HG03565 (cell line): ENCODE results near the gene CPN1.
A peak's percentile ranks its signal among the peaks of the same experiment; 100 is the strongest.
"Not testable (repeated sequence)": the region's sequence is repeated elsewhere in the genome, so short reads cannot be mapped to it uniquely, and the experiment has no call there.

ENCODE experiments used
- ATAC-seq: cut with Tn5 transposase; IDR thresholded peaks from one replicate; pipeline ENCODE4 v1.9.1; 2021; ENCODE audit warnings: mild to moderate bottlenecking, moderate library complexity; ENCODE audit not compliant: unreplicated experiment

CPN1 gene

DNA sequence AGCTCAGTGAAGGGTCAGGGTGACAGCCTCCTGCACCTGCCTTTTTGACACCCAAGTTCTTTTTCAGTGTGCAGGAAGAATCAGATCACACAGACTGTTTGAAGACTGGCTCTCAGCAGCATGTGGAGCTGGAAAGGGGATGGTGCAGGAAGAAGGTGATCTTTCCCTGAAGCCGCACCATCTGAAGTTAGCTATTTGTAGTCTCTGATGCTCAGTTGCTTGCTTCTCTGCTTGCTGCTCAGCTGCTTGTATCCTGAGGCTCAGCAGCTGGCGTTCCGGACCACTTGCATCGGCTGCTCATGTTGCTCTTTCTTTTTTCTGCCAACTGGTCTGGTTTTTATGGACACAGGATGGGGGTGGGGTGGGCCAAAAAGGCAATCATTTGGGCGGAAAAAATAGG, 56.1 kb downstream of the CPN1 start:
- ATAC-seq = no peak

DNA sequence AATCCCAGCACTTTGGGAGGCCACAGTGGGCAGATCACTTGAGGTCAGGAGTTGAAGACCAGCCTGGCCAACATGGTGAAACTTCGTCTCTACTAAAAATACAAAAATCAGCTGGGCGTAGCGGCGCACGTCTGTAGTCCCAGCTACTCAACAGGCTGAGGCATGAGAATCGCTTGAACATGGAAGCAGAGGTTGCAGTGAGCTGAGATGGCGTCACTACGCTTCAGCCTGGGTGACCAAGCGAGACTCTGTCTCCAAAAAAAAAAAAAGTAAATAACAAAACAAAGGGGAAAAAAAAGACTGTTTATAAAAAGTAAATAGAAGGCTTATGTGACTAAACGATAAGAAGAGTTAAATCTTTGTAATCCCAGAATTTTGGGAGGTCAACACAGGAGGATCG, 56.9 kb downstream of the CPN1 start:
- no peak for ATAC-seq

DNA sequence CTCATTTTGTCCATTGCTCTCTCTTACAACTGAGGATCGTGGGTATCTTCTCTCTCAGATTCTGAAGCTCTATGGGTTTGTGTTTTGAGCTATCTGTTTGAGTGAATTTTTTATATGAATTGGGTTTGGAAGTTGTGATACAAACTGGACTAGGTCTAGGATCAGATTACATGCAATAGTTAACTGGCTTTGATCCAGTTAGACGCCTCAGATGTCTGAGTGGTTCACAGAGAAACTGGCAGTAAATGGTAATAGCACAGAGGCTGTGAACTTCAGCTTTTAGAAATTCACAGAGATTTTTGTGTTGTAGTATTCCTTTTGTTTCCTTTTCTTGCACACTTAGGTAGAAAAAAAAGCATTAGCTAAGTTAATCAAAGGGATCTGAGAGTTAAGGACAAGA, 59.3 kb downstream of the CPN1 start:
- ATAC-seq = no peak

DNA sequence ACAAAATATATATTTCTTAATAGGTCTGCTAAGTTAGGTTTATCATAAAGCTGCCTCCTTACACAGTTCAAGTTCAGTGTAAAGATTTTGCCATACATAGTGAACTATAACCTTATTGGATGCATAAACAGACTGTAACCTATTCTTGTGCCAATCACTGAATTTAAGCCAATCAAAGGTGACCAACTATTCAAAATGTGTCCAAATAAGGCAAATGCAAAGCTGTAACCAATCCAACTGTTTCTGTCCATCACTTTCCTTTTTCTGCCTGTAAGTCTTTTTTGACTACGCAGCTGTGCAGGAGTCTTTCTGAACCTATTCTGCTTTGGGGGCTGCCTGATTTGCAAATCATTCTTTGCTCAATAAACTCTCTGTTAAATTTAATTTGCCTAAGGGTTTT, 60.3 kb downstream of the CPN1 start:
- no peak for ATAC-seq

DNA sequence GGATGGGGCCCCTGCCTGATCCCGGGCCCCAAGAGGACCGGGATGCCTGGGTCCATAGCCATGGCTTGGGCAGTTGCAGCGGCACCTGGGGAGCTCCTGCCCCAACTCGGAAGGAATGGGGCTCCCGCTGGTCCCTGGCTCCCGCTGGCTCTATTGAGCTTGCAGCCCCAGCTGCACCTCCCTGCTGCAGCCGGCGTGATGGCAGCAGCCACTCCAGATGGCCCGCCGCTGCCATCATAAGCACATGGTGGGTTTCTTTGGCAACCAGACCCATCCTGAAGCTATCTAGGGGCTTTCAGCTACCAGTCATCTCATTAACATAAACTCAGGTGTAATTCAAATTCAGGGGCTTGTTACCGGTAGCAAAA, 60.8 kb downstream of the CPN1 start:
- ATAC-seq = no peak

DNA sequence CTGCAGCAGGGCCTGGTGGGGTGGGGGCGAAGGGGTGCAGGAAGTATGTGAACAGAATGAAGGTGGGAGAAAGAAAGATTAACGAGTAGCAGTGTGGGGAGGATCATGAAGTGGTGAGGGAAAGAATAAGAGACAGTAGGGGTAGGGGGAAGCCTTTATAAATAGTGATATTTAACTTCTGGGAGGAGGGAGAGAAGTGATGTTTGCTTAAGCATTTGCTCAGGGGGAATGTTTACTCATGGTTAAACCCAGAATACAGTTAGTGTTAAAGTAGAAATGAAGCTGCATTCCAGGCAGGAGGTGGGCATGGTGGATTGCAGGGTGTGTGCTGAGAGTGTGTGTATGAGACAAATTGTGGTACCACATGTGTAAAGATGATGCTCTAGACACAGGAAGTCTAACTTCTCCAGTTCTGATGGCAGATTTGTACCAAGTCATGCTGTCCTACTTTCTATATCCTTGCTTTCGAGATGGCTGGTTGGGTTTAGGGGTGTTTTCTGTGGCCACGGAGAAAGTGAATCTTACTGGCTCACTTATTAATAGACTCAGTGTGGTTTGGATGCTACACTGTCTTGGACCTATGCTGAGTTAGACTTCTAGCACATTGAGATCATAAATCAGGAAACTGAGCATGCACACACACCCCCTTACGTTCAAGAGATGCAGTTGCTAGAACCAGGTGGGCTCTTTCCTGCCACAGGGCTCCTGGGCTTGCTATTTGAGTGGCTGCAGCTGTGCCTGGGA, 61.4 kb downstream of the CPN1 start:
- ATAC-seq = peak; percentile 65

DNA sequence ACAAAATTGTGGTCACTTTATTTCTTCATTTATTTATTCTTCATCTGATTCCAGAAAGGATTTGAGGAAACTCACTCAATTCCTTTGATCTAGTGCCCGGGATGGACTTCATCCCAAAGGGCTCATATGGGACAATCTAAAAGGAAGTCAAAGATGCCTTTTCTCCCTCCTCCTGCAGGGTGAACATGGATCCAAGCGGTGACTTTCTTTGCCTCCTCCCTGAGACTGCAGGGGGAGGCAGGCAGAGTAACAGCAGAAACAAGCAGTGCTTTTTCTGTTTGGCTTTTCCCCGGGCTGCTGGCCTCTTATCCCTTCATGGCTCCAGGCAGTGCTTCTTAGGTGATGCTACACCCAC, 61.9 kb downstream of the CPN1 start:
- ATAC-seq = no peak

DNA sequence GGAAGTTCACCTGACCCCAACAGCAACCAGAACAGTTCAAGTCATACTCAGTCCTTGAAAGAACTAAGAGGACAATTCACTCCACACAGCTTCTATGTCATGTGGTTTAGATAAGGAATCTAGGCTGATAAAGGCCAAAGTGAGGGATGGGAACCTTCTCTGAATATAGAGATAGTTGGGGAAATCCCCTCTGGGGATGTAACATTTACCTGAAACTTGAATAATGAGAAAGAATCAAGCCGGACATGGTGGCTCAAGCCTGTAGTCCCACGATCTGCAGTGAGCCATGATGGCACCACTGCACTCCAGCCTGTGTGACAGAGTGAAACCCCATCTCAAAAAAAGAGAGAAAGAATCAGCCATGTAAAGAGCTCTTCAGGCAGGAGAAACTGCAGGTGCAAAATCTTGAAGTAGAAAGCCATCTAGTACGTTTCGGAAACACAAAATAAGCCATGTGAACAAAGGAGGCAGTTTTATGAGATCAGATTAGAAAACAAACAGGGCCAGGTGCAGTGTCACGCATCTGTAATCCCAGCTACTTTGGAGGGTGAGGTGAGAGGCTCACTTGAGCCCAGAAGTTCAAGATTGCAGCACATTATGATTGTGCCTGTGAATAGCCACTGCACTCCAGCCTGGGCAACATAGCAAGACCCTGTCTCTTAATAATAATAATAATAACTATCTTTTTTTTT, 67.5 kb downstream of the CPN1 start:
- ATAC-seq = peak; percentile 57

DNA sequence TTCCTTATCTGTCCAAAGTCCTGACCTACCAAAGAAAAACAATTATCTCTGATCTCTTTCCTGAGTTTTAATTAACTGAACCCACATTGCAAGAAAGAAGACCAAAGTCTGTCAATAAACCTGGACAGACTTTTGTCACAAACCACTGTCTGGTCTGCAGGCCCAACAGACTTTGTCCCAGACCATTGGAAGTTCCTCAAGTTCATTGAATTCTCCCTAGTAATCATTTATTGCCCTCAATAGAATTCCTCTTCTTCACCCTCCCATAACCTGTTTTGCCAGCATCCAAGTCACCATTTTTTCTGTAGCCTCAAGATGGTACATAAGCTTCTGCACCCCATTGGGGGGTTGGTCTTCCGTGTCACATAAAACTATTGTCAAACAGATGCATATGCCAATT, 68.0 kb downstream of the CPN1 start:
- no peak for ATAC-seq

DNA sequence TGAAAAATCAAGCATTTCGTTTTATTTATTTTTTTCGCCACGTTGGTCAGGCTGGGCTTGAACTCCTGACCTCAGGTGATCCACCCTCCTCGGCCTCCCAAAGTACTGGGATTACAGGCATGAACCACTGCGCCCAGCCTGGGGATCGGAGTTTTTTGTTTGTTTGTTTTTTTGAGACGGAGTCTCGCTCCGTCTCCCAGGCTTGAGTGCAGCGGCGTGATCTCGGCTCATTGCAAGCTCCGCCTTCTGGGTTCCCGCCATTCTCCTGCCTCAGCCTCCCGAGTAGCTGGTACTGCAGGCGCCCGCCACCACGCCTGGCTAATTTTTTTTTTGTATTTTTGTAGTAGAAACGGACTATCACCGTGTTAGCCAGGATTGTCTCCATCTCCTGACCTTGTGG, 69.8 kb downstream of the CPN1 start:
- ATAC-seq = not testable (repeated sequence)

DNA sequence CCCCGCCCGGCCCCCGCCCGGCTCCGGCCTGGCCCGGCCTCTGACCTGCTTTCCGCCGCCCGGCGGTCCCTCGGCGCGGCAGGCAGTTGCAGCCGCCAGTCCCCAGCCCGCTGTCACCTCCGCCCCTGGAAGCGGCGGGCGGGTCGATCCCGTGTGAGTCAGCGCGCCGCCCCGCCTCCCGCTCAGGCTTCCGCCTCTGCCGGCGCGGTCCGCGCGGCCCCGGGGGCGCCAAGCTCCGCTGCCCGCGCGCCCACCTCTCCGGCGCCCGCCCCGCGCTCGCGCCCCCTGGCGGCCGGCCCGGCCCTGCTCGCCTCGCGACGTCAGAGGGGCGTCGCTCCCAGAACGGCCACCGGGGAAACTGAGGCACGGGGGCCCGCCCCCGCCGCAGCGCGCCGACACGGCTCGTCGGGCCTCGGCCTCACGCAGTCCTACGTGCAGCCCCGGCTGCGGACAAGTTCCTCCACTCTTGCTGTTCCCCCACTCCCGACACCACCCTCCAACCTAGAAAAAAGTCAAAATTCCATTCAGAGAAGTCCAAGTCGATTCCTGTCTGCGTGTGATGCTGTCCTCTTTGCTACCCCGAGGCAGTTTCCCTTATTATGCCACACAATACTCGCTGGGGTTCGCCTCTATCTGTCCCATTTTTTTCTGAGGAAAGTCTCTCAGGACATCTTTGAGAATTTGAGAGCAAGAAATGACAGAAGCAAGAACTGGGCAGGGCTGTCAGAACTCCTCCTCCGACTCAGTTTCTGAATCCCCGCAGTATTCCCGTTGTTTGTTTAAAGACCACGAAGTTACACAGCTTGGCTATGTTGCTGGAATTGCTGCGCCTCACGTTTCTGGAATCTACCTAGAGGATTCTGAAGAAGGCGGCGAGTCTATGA, 71.6 kb downstream of the CPN1 start, which contains the start of gene DNMBP:
DNMBP (minus strand) TSS at position 155 of the 884 bp plus-strand sequence. CDS start 37,823 bp downstream, outside the sequence.
- ATAC-seq = peak; percentile 57

DNA sequence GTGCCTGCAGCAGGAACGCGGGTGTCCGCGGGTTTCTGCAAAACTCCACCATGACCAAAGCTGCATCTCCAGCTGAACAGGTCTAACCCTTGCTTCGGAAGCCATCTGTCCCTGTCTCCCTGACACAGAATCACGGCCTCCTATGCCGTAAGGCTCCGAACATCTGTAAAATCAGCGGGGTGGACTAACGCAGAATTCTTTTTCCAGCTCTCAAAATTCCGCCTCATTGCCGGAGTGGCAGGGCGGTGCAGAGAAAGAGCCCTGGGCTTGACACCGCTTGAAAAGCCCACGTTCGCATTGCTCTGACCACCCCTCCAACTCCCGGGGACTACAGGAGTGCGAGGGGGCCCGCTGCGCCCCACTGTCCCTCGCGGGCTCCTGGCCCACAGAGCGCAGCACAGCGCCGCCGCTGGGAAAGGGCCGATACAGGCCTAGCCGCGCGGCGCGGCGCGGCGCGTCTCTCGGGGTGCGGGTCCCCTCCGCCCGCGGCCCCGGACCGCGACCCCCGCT, 72.3 kb downstream of the CPN1 start:
- peak; percentile 31 for ATAC-seq

DNA sequence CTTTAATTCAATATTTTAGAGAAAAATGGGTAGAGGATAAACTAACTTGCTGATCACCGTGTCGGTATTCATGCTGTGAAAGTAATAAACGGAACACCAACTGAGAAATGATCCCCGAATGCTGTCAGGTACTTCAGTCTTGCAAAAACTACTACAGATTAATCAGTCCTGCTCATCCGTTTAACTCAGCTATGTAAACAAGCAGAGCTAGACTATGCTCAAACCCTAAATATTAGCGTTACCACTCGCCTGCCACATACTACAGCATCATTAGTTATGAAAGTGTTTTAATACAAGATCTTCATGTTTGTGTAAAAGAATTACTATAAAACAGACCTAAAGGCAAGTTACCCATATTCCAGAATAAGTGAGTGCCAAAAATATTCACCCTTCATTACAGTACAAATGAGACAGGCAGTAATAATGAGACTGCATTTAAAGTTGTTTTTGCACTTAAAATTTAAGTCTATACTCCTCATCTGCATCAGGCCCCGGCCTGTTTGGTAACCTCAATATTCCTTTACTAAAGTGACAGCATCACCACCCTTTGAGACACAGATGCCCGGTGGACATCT, 72.9 kb downstream of the CPN1 start:
- ATAC-seq = no peak

DNA sequence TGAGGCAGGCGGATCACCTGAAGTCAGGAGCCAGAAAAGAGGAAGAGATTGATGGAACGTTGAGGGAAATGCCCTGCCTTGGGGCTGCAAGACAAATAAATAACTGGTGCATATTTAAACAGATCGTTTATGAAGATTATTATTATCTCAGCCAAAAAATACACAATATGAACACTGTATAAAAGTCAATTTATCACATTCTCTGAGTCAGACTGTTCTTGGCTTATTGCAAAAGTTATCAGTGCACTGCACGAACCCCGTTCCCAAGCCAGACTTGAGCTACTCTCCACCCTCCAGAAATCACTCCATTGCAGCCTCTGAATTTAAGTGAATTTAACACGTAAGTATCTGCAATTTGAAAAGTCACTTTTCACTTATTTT, 73.5 kb downstream of the CPN1 start:
- no peak for ATAC-seq

DNA sequence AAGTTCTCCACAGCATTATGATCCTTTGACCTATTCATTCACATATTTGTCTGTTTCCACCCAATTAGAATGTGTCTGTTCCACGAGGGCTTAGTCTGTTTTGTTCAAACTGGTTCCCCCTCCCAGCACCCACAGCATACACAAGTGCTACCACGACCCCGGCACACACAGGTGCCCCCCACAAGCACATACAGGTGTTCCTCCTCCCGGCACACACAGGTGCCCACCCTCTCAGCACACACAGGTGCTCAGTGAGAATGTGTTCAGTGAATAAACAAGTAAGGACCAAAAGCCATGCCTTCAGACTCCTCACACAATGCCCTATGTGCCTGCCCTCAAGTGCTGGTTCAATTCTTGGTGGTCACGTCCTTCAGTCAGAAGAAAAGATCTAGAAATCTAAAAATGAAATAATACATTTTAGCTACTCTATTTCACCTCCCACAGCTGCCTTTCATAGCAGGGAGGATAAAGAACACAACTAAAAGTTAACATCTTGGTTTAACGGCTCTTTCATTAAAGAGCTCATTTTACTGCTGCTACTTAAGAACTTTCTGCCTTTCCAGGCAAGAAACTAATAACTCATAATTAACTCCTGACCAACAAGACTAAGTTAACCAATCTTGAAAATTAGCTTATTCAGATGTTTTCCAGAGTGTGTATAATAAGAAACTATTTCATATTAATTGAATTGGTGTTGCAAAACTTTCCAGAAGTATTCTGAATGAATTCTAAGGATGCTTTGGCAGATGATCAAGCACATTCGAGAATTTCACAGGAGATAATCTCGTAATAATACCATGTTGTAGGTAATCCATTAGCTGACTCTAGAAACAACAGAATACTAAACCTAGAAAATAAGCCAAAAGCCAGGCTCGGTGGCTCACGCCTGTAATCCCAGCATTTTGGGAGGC, 74.2 kb downstream of the CPN1 start:
- no peak for ATAC-seq

DNA sequence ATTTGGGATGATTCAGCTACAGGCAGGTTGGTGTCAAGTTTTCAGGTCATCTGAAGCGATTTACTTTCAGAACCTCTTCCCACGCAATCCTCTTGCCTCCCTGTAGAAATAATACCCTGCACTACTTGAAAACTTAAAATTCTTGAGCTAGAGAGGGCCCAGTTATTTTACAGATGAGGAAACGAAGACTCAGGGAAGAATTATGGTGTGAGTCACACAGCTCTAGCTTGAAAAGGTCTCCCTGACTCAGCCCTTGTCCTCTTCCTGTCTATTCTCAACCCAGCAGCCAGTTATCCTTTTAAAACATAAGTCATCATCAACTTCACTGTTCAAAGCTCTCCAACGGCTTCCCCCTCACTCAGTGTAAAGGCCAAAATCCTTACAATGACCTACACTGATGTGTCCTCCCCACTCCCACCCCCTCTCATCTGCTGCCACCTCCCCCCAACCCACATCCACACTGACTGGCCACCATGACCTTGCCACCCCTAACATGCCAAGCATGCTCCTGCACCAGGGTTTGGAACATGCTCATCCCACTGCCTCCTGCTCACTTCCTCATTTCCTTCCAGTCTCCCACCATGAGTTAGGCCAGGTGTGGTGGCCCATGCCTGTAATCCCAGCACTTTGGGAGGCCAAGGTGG, 75.3 kb downstream of the CPN1 start:
- ATAC-seq = no peak

DNA sequence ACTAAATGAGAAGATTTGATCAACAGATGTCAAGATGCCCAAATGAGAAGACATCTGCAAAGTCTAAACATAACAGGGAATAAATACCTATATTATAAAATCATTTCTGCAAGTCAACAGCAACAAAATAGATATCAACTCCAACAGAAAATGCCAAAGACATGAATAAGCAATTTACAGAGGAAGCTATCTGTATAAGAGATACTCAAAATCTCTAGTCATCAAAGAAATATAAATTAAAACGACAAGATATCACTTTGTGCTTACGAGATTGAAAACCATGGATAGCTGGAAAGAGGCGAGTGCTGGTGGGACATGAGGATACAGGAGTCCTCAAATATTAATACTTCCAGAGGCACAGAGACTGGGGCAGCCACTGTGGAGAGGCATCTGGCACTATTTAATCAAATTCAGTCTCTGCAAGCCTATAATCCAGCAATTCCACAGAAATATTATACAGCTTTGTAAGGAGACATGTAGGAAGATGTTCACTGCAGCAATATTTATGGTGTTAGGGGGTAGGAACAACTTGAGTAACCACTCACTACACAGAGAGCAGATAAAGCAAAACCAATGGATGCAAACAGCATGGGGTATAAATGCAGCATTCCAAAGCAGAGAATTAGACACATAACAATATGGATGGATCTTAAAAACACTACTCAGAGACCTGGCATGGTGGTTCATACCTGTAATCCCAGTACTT, 76.7 kb downstream of the CPN1 start:
- no peak for ATAC-seq

DNA sequence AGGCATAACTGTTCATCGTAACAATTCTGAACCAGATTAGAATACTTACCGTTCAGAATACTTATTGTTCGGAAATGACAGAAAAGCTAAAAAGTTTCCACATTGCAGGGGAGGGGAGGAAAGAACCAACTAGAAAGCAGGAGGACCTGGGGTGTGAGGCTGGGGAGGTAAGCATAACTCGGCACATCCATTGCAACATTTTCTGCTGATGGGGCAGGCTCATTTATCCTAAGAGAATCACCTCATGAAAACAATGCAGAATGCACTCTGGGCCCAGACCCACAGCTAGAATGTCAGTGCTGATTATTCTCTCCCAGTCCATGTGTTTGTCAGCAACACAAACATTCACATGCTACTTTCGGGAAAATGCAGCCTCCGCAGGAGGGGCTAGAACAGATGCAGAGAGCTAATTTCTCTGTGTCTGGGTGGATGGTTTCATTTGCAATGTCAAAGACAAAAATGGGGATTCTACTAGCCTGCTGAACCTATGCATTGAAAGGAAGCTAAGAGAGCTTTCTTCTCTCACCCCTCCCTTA, 81.5 kb downstream of the CPN1 start:
- ATAC-seq = no peak
